Skeletal muscle satellite cell (primary cell): ENCODE measurements around the gene PTPN4.
A peak's percentile ranks its signal among the peaks of the same experiment; 100 is the strongest.
"Not testable (repeated sequence)": the region's sequence is repeated elsewhere in the genome, so short reads cannot be mapped to it uniquely, and the experiment has no call there.

Source experiments
- H3K27me3 ChIP-seq: 2 replicates; pipeline ENCODE4 v1.7.0; 2013; ENCODE audit warnings: low read length; ENCODE audit not compliant: control insufficient read depth, insufficient read depth
- H3K36me3 ChIP-seq: 2 replicates; pipeline ENCODE4 v1.7.0; 2013; ENCODE audit warnings: mild to moderate bottlenecking, control low read depth, low read length; ENCODE audit not compliant: insufficient read depth
- H3K4me1 ChIP-seq: 2 replicates; pipeline ENCODE4 v1.7.0; 2013; ENCODE audit warnings: low read length; ENCODE audit not compliant: control insufficient read depth, insufficient read depth
- H3K4me2 ChIP-seq: 2 replicates; pipeline ENCODE4 v1.7.0; 2013; ENCODE audit warnings: mild to moderate bottlenecking, low read length
- H3K4me3 ChIP-seq: 2 replicates; pipeline ENCODE4 v1.7.0; 2013; ENCODE audit warnings: low read length
- H3K9ac ChIP-seq: 2 replicates; pipeline ENCODE4 v1.7.0; 2013; ENCODE audit warnings: mild to moderate bottlenecking, low read depth, low read length, moderate library complexity
- H3K9me3 ChIP-seq: replicated peaks from 2 replicates; pipeline ENCODE4 v1.7.0; 2013; ENCODE audit warnings: mild to moderate bottlenecking, control low read depth, low read length

The PTPN4 gene

GRCh38 chr2:119794237-119794636 is 34.5 kb downstream of the PTPN4 start:
- H3K27me3 ChIP-seq, result no peaks in the 10 kb centered on the region
- no peak overlapping the region for H3K4me2 ChIP-seq
- H3K4me1 ChIP-seq, result no peaks in the 10 kb centered on the region
- H3K4me3 ChIP-seq, result no peak overlapping the region
- H3K36me3 ChIP-seq, result no peaks in the 10 kb centered on the region
- no peaks in the 10 kb centered on the region for H3K9me3 ChIP-seq
- H3K9ac ChIP-seq, result no peak overlapping the region

- Histone ChIP-seq H3K9ac (no peak overlapping the region), H3K4me2 (no peak overlapping the region), H3K4me3 (no peak overlapping the region), H3K4me1 (no peaks in the 10 kb centered on the region), H3K27me3 (no peaks in the 10 kb centered on the region), H3K9me3 (no peaks in the 10 kb centered on the region), H3K36me3 (no peaks in the 10 kb centered on the region)
These were observed 35.9 kb downstream of the PTPN4 start for GRCh38 chr2:119795309-119796303.

- Histone ChIP-seq H3K27me3 (no peaks in the 10 kb centered on the region), H3K4me3 (no peak overlapping the region), H3K9me3 (no peaks in the 10 kb centered on the region), H3K9ac (no peak overlapping the region), H3K4me1 (no peaks in the 10 kb centered on the region), H3K36me3 (no peaks in the 10 kb centered on the region), H3K4me2 (no peak overlapping the region)
These were observed 40.7 kb downstream of the PTPN4 start for GRCh38 chr2:119800376-119800902.

- H3K4me1 ChIP-seq, result no peaks in the 10 kb centered on the region
- no peaks in the 10 kb centered on the region for H3K9me3 ChIP-seq
- H3K9ac ChIP-seq, result no peak overlapping the region
- H3K4me2 ChIP-seq, result no peak overlapping the region
- no peaks in the 10 kb centered on the region for H3K36me3 ChIP-seq
- H3K27me3 ChIP-seq, result no peaks in the 10 kb centered on the region
- no peak overlapping the region for H3K4me3 ChIP-seq
These were observed 41.3 kb downstream of the PTPN4 start for GRCh38 chr2:119801040-119801439.

GRCh38 chr2:119801989-119802388 is 42.3 kb downstream of the PTPN4 start:
- not testable (repeated sequence) for H3K27me3 ChIP-seq, H3K9ac ChIP-seq

GRCh38 chr2:119803101-119803500 is 43.4 kb downstream of the PTPN4 start:
- H3K36me3 ChIP-seq, result no peaks in the 10 kb centered on the region
- H3K27me3 ChIP-seq, result no peaks in the 10 kb centered on the region
- H3K9me3 ChIP-seq, result no peaks in the 10 kb centered on the region
- H3K4me2 ChIP-seq, result no peak overlapping the region
- H3K4me1 ChIP-seq, result no peaks in the 10 kb centered on the region
- no peak overlapping the region for H3K9ac ChIP-seq
- no peak overlapping the region for H3K4me3 ChIP-seq

More at GRCh38 chr2:119801989-119802388, 42.3 kb downstream of the PTPN4 start:
- not testable (repeated sequence) for H3K4me2 ChIP-seq, H3K4me1 ChIP-seq, H3K4me3 ChIP-seq, H3K9me3 ChIP-seq, H3K36me3 ChIP-seq

- not testable (repeated sequence) for H3K36me3 ChIP-seq, H3K4me1 ChIP-seq, H3K4me3 ChIP-seq, H3K4me2 ChIP-seq, H3K9ac ChIP-seq, H3K27me3 ChIP-seq, H3K9me3 ChIP-seq
These were observed 44.7 kb downstream of the PTPN4 start for GRCh38 chr2:119804409-119804808.

GRCh38 chr2:119808516-119809147 is 48.9 kb downstream of the PTPN4 start:
- Histone ChIP-seq H3K9me3 (no peaks in the 10 kb centered on the region), H3K4me3 (no peak overlapping the region), H3K4me2 (peak overlapping the region; percentile 68), H3K27me3 (no peaks in the 10 kb centered on the region), H3K9ac (peak overlapping the region; percentile 41), H3K4me1 (peaks cover 21% of the 10 kb centered on the region), H3K36me3 (peaks cover 8% of the 10 kb centered on the region)

- H3K4me2 ChIP-seq, result peak overlapping the region; percentile 68
- H3K9ac ChIP-seq, result peak overlapping the region; percentile 44
- H3K36me3 ChIP-seq, result peaks cover 8% of the 10 kb centered on the region
- no peaks in the 10 kb centered on the region for H3K9me3 ChIP-seq
- H3K4me3 ChIP-seq, result peak overlapping the region; percentile 38
- H3K4me1 ChIP-seq, result peaks cover 21% of the 10 kb centered on the region
- no peaks in the 10 kb centered on the region for H3K27me3 ChIP-seq
These were observed 49.8 kb downstream of the PTPN4 start for GRCh38 chr2:119809339-119810048.

- H3K4me1 ChIP-seq, result peaks cover 21% of the 10 kb centered on the region
- no peak overlapping the region for H3K9ac ChIP-seq
- H3K36me3 ChIP-seq, result peaks cover 8% of the 10 kb centered on the region
- no peaks in the 10 kb centered on the region for H3K9me3 ChIP-seq
- no peaks in the 10 kb centered on the region for H3K27me3 ChIP-seq
- H3K4me3 ChIP-seq, result peak overlapping the region; percentile 38
- H3K4me2 ChIP-seq, result peak overlapping the region; percentile 68
These were observed 50.4 kb downstream of the PTPN4 start for GRCh38 chr2:119810049-119810630.

- no peak overlapping the region for H3K9ac ChIP-seq
- no peak overlapping the region for H3K4me2 ChIP-seq
- peaks cover 11% of the 10 kb centered on the region for H3K4me1 ChIP-seq
- H3K27me3 ChIP-seq, result no peaks in the 10 kb centered on the region
- H3K4me3 ChIP-seq, result no peak overlapping the region
- peaks cover 8% of the 10 kb centered on the region for H3K36me3 ChIP-seq
- no peaks in the 10 kb centered on the region for H3K9me3 ChIP-seq
These were observed 54.5 kb downstream of the PTPN4 start for GRCh38 chr2:119814216-119814615.
